CD4-positive, alpha-beta T cell (primary cell): ENCODE measurements around the gene BTBD16. TPM values are rescaled to one million over a fixed set of nuclear protein-coding genes. Genes with fewer than 3 reads are reported as not detected.

Experiments
- ATAC-seq: fragments of 200-7000 bp; cut with Tn5 transposase; one replicate; pipeline ENCODE4 v1.10.0; 2022; ENCODE audit warnings: mild to moderate bottlenecking; ENCODE audit not compliant: poor library complexity
- CTCF ChIA-PET: fragments of 350-600 bp; sonication (Branson Sonifier 250); formaldehyde crosslinking; loops from one replicate; lab custom pipeline; 2021; ENCODE audit warnings: antibody characterized with exemption, inconsistent platforms; lab: Charles Lee
- POLR2A ChIA-PET: fragments of 350-600 bp; sonication (Branson Sonifier 250); formaldehyde crosslinking; loops from one replicate; lab custom pipeline; 2021; ENCODE audit warnings: antibody characterized with exemption, inconsistent platforms; lab: Charles Lee
- DNase-seq, 14 experiments: peaks; one replicate each; pipeline ENCODE4 v3.0.0-alpha.2; 2013 to 2020; ENCODE audit warnings: mixed read lengths in 2 of 14
- H3K27ac ChIP-seq, 2 donors: one replicate each; pipeline versions ENCODE4 v1.5.1 to v1.7.0; 2013; ENCODE audit warnings: low read length in 2 of 2, low read depth in 1 of 2, mild to moderate bottlenecking in 1 of 2
- H3K27me3 ChIP-seq, 2 experiments: 1 replicate in 1 of 2; 2 replicates in 1 of 2; pipeline versions ENCODE4 v1.6.1 to v1.7.0; 2013; ENCODE audit warnings: low read length in 2 of 2, control low read depth in 1 of 2, mild to moderate bottlenecking in 1 of 2, moderate library complexity in 1 of 2; ENCODE audit not compliant: insufficient read depth in 2 of 2, control insufficient read depth in 1 of 2
- H3K36me3 ChIP-seq: one replicate; pipeline ENCODE4 v1.6.1; 2013; ENCODE audit warnings: low read length, control low read depth; ENCODE audit not compliant: insufficient read depth
- H3K4me1 ChIP-seq: one replicate; pipeline ENCODE4 v1.6.1; 2013; ENCODE audit warnings: low read length, control low read depth; ENCODE audit not compliant: insufficient read depth
- H3K4me3 ChIP-seq: one replicate; pipeline ENCODE4 v1.5.1; 2013; ENCODE audit warnings: mild to moderate bottlenecking, low read length, moderate library complexity
- H3K9me3 ChIP-seq, 2 experiments: 1 replicate in 1 of 2; 2 replicates in 1 of 2; pipeline versions ENCODE4 v1.6.1 to v1.7.0; 2013; ENCODE audit warnings: low read length in 2 of 2, mild to moderate bottlenecking in 2 of 2, control low read depth in 1 of 2, moderate library complexity in 1 of 2; ENCODE audit not compliant: control insufficient read depth in 1 of 2, insufficient read depth in 1 of 2
- H3K27ac Mint-ChIP-seq: one replicate; pipeline ENCODE4 v1.8.0; 2020; ENCODE audit warnings: mixed read lengths
- H3K27me3 Mint-ChIP-seq: one replicate; pipeline ENCODE4 v1.8.0; 2021; ENCODE audit warnings: mixed read lengths
- H3K36me3 Mint-ChIP-seq: one replicate; pipeline ENCODE4 v1.8.0; 2021; ENCODE audit warnings: low read depth, mixed read lengths
- H3K4me1 Mint-ChIP-seq: one replicate; pipeline ENCODE4 v1.8.0; 2021; ENCODE audit warnings: low read depth, mixed read lengths
- H3K4me3 Mint-ChIP-seq: one replicate; pipeline ENCODE4 v1.8.0; 2020; ENCODE audit warnings: mild to moderate bottlenecking, mixed read lengths
- H3K9me3 Mint-ChIP-seq: one replicate; pipeline ENCODE4 v1.8.0; 2020; ENCODE audit warnings: mixed read lengths
- intact Hi-C, 2 experiments: fragments of 100-400 bp; cut with DNase I in 1 of 2; cut with micrococcal nuclease in 1 of 2; formaldehyde crosslinking; loops; one replicate each; pipeline versions ENCODE4 v1.15.1 to v1.9.0; 2023 to 2025; cut with DNase I, micrococcal nuclease
- total RNA-seq, 174 experiments: library from RNA in 2 of 174; stranded (reverse) in 2 of 174; gene quantifications; one replicate each; pipeline ENCODE4 v1.2.3 and lab custom pipeline; 2021 to 2026
- TF ChIP-seq, protein P1 (sequence below): fragments of 200-600 bp; IDR thresholded peaks from one replicate; pipeline ENCODE4 v1.8.0; 2022; ENCODE audit warnings: antibody characterized with exemption, mild to moderate bottlenecking

Gene BTBD16
- total RNA-seq, 2 experiments from 2014 or later: not detected

GRCh38 chr10:122265896-122266295 lies 5.2 kb upstream of the BTBD16 start:
- Mint-ChIP-seq H3K36me3 (no peaks in the 10 kb centered on the region), H3K27me3 (peaks cover 42% of the 10 kb centered on the region), H3K4me3 (no peak overlapping the region), H3K9me3 (peaks cover 9% of the 10 kb centered on the region), H3K4me1 (no peaks in the 10 kb centered on the region), H3K27ac (no peak overlapping the region)
- Histone ChIP-seq H3K27me3 (peaks cover 0 to 10% of the 10 kb centered on the region in 2 experiments), H3K36me3 (no peaks in the 10 kb centered on the region), H3K4me1 (no peaks in the 10 kb centered on the region), H3K4me3 (no peak overlapping the region), H3K27ac (no peak overlapping the region), H3K9me3 (peaks cover 3 to 9% of the 10 kb centered on the region in 2 experiments)
- CTCF ChIA-PET: no interaction called here
- no peak for ATAC-seq
- TF ChIP-seq, protein P1, sequence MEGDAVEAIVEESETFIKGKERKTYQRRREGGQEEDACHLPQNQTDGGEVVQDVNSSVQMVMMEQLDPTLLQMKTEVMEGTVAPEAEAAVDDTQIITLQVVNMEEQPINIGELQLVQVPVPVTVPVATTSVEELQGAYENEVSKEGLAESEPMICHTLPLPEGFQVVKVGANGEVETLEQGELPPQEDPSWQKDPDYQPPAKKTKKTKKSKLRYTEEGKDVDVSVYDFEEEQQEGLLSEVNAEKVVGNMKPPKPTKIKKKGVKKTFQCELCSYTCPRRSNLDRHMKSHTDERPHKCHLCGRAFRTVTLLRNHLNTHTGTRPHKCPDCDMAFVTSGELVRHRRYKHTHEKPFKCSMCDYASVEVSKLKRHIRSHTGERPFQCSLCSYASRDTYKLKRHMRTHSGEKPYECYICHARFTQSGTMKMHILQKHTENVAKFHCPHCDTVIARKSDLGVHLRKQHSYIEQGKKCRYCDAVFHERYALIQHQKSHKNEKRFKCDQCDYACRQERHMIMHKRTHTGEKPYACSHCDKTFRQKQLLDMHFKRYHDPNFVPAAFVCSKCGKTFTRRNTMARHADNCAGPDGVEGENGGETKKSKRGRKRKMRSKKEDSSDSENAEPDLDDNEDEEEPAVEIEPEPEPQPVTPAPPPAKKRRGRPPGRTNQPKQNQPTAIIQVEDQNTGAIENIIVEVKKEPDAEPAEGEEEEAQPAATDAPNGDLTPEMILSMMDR: no peak
- POLR2A ChIA-PET: no interaction called here
- DNase-seq: no peak
- intact Hi-C loops: loop anchor here in 1 of 2 experiments (10.0 kb wide), 1 partner anchor 439 kb away; no protein-coding TSS in a partner anchor

GRCh38 chr10:122267849-122268737 lies 3.0 kb upstream of the BTBD16 start:
- H3K27me3 Mint-ChIP-seq: peaks cover 47% of the 10 kb centered on the region
- no peaks in the 10 kb centered on the region for H3K36me3 ChIP-seq
- H3K4me3 ChIP-seq: no peak overlapping the region
- POLR2A ChIA-PET: no interaction called here
- CTCF ChIA-PET: no interaction called here
- peaks cover 5% of the 10 kb centered on the region for H3K9me3 Mint-ChIP-seq
- no peak overlapping the region for H3K27ac Mint-ChIP-seq
- no peaks in the 10 kb centered on the region for H3K4me1 Mint-ChIP-seq
- H3K27me3 ChIP-seq: peaks cover 0 to 10% of the 10 kb centered on the region in 2 experiments
- no peaks in the 10 kb centered on the region for H3K9me3 ChIP-seq
- no peaks in the 10 kb centered on the region for H3K4me1 ChIP-seq
- H3K4me3 Mint-ChIP-seq: no peak overlapping the region
- intact Hi-C loops: loop anchor here in 1 of 2 experiments (10.0 kb wide), 1 partner anchor 437 kb away; no protein-coding TSS in a partner anchor
- H3K27ac ChIP-seq: no peak overlapping the region
- no peaks in the 10 kb centered on the region for H3K36me3 Mint-ChIP-seq
- DNase-seq (peak in 13 of 14 experiments; percentile 23 to 61 (median 33)), ATAC-seq (peak; percentile 57)
- TF ChIP-seq, protein P1: peak; percentile 78

DNA sequence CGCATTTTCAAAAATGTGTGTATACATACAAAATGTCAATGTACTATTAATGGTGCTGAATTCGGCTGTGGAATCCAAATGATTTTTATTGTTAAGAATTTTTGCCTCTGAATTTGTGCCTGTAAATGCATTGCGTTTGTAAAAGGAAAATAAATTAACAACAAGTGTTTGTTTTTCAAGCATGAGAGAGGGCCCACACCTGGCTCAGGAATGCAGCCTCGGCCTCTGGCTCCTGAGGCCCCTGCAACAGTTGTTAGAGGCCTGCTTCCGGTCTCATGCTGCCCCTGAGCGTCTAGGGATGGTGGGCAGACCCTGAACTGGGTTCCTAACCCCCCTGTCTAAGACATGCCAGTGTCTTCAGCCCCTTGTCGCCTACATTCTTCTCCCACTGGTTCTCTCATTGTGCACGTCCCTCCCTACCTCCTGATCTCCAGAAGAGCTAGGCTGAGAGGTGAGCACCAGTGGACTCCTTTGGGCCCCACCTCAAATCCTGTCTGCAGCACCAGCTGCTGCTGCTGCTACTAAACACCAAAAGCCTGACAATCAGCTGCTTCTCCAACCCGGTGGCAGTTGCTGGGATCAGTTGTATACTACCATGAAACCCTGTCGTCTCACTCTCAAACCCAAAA lies 1.9 kb upstream of the BTBD16 start:
- Mint-ChIP-seq H3K27ac (no peak overlapping the region), H3K4me1 (no peaks in the 10 kb centered on the region), H3K9me3 (no peaks in the 10 kb centered on the region), H3K4me3 (no peak overlapping the region), H3K27me3 (peaks cover 39% of the 10 kb centered on the region), H3K36me3 (no peaks in the 10 kb centered on the region)
- ChIA-PET POLR2A (no interaction called here), CTCF (no interaction called here)
- no peak for ATAC-seq
- H3K27ac ChIP-seq: no peak overlapping the region
- no peaks in the 10 kb centered on the region for H3K4me1 ChIP-seq
- TF ChIP-seq, protein P1: no peak
- no peaks in the 10 kb centered on the region for H3K36me3 ChIP-seq
- no peaks in the 10 kb centered on the region for H3K9me3 ChIP-seq
- intact Hi-C loops: loop anchor here in 1 of 2 experiments (10.0 kb wide), 1 partner anchor 436 kb away; no protein-coding TSS in a partner anchor
- H3K4me3 ChIP-seq: no peak overlapping the region
- DNase-seq: no peak
- H3K27me3 ChIP-seq: peaks cover 0 to 13% of the 10 kb centered on the region in 2 experiments
